Effector memory CD4-positive, alpha-beta T cell (primary cell): ENCODE results near the gene SRCIN1.

Experiments
- DNase-seq, 3 donors: peaks; one replicate each; pipeline ENCODE4 v3.0.0-alpha.2; 2020
- H3K27ac ChIP-seq: 2 replicates; pipeline ENCODE4 v1.7.0; 2013; ENCODE audit warnings: mild to moderate bottlenecking, low read length, moderate library complexity; ENCODE audit not compliant: insufficient read depth, poor library complexity, severe bottlenecking
- H3K27me3 ChIP-seq: replicated peaks from 2 replicates; pipeline ENCODE4 v1.7.0; 2013; ENCODE audit warnings: mild to moderate bottlenecking, low read length; ENCODE audit not compliant: insufficient read depth, control insufficient read depth, poor library complexity, severe bottlenecking
- H3K36me3 ChIP-seq: 2 replicates; pipeline ENCODE4 v1.7.0; 2013; ENCODE audit warnings: mild to moderate bottlenecking, low read length, moderate library complexity; ENCODE audit not compliant: control insufficient read depth, insufficient read depth
- H3K4me1 ChIP-seq: 2 replicates; pipeline ENCODE4 v1.7.0; 2013; ENCODE audit warnings: low read length, mild to moderate bottlenecking; ENCODE audit not compliant: control insufficient read depth, insufficient read depth, poor library complexity, severe bottlenecking
- H3K4me3 ChIP-seq: 2 replicates; pipeline ENCODE4 v1.7.0; 2013; ENCODE audit warnings: low read length, low read depth, mild to moderate bottlenecking; ENCODE audit not compliant: insufficient read depth, poor library complexity, severe bottlenecking
- H3K9me3 ChIP-seq: 2 replicates; pipeline ENCODE4 v1.7.0; 2013; ENCODE audit warnings: mild to moderate bottlenecking, low read length, moderate library complexity; ENCODE audit not compliant: control insufficient read depth

SRCIN1 gene

DNA sequence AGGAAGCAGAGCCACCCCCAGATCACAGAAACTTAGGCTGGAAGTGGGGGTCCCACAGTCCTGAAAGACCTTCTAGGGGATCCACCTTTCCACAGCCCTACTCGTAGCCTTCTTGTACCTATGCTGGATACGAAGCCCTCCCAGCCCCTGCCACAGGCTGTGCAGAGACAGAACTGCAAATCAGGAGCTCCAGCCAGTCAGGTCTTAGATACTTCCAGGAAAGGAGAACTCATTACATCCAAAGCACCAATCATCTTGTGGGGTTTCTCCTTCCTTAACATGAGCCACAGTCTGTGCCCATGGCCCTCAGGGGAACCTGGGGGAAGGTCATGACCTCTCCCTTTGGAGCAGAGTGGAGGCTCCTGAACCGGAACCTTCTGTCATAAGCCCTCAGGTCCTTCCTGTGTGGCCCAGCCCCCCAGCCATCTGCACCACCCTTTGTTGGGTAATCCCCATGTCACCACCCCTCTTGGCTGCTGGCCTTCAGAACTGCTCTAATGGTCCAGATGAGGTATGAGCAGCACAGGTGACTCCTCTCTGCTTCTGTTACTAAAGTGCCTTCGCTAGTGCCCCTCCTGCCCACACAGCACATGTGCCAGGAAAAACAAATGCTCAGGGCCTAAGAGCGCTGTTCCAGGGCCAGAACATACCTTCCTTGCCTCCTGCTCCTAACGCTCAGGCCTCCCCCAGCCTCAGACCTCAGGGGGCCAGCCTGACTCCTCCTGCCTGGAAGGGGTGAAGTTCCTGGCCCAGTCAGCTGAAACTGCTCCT lies 14.6 kb downstream of the SRCIN1 start:
- Histone ChIP-seq H3K4me3 (no peak overlapping the region), H3K36me3 (no peaks in the 10 kb centered on the region), H3K27ac (no peak overlapping the region), H3K9me3 (no peaks in the 10 kb centered on the region), H3K27me3 (peaks cover 54% of the 10 kb centered on the region), H3K4me1 (peaks cover 30% of the 10 kb centered on the region)
- no peak for DNase-seq

- Histone ChIP-seq H3K4me3 (no peak overlapping the region), H3K27ac (no peak overlapping the region), H3K9me3 (no peaks in the 10 kb centered on the region), H3K27me3 (peaks cover 53% of the 10 kb centered on the region), H3K36me3 (no peaks in the 10 kb centered on the region), H3K4me1 (peaks cover 30% of the 10 kb centered on the region)
- no peak for DNase-seq
Observed at GRCh38 chr17:38589462-38590114, 16.2 kb downstream of the SRCIN1 start.

DNA sequence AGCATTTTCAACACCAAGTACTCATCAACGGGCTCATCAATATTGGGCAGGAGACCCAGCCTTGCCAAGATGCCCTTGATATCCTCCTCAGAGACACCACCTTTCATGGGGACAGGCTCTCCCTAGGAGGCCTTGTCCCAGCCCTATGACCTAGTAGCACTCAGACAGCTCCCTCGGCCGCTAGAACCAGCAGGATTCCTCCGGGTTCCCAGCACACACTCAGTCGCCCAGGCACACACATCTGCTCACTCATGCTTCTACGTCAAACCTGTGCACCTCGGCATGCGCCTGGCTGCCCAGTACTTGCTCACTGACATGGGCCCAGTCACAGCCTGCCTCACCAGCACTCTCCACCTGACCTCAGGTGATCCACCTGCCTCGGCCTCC lies 17.0 kb downstream of the SRCIN1 start:
- no peaks in the 10 kb centered on the region for H3K9me3 ChIP-seq
- H3K27ac ChIP-seq: no peak overlapping the region
- H3K27me3 ChIP-seq: peaks cover 57% of the 10 kb centered on the region
- H3K36me3 ChIP-seq: no peaks in the 10 kb centered on the region
- H3K4me1 ChIP-seq: peaks cover 30% of the 10 kb centered on the region
- no peak for DNase-seq
- no peak overlapping the region for H3K4me3 ChIP-seq

DNA sequence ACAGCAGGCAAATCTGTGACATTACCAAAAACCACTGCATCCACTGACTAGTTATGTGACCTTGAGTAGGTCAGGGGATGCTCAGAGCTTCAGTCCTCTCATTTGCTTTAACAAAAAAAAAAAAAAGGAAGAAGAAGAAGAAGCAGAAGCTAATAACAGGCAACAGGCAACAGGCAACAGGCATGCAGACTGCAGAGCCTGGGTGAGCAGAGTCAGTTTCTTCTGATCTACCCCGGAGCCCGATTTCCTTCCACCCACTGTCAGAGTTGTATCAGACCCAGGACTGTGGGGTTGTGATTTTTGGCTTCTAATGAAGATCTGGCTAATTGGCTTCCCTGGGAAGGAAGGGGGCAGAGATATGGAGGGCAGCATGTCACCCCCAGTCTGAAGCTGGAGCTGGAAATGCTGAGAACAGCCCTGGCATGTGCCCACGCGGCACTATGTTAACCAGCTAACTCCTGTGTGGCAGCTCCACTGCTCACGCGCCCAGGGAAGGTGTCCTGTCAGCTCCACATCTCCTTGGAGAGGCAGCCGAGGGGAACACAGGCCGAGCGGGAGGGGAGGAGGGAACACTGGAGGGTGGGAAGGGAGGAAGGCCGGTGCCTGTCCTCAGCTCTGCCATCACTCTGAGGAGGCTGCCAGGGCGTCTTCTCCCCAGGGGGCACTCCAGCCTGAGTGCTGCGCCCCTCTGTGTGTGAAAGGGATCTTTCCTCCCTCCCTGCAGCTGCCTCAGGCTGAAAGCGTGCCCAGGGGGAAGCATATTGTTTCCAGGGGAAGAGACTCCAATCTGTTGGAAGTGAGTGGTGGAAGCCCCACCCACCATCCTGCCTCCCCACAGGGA lies 17.6 kb downstream of the SRCIN1 start:
- Histone ChIP-seq H3K36me3 (no peaks in the 10 kb centered on the region), H3K27ac (no peak overlapping the region), H3K4me3 (no peak overlapping the region), H3K27me3 (peaks cover 54% of the 10 kb centered on the region), H3K4me1 (peaks cover 29% of the 10 kb centered on the region), H3K9me3 (no peaks in the 10 kb centered on the region)
- no peak for DNase-seq

DNA sequence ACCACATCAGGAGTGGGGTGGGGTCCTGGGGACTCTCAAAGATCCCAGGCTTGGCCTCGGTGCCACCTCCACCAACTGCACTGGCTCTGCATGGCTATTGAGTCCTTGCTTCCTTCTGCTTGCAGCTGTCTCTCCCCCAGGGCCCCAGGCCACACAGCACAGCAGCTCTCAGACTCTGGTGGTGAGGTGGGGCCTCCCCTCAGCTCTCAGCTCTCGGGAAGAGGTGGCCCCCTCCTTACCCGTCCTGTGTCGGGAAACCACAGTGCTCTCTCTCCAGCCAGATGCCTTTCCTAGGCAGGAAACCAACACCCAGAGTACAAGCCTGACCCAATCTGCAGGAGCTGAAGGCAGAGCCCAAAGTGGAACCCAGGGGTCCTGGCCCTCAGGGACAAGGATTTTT lies 18.5 kb downstream of the SRCIN1 start:
- no peak for DNase-seq
- no peaks in the 10 kb centered on the region for H3K9me3 ChIP-seq
- H3K36me3 ChIP-seq: no peaks in the 10 kb centered on the region
- peaks cover 54% of the 10 kb centered on the region for H3K27me3 ChIP-seq
- no peak overlapping the region for H3K27ac ChIP-seq
- H3K4me3 ChIP-seq: no peak overlapping the region
- H3K4me1 ChIP-seq: peaks cover 19% of the 10 kb centered on the region

- H3K36me3 ChIP-seq: no peaks in the 10 kb centered on the region
- peaks cover 54% of the 10 kb centered on the region for H3K27me3 ChIP-seq
- H3K27ac ChIP-seq: no peak overlapping the region
- H3K9me3 ChIP-seq: no peaks in the 10 kb centered on the region
- H3K4me3 ChIP-seq: no peak overlapping the region
- H3K4me1 ChIP-seq: peaks cover 15% of the 10 kb centered on the region
- DNase-seq: no peak
Observed at GRCh38 chr17:38586788-38587187, 19.0 kb downstream of the SRCIN1 start.

- peaks cover 49% of the 10 kb centered on the region for H3K27me3 ChIP-seq
Observed at GRCh38 chr17:38585918-38586529, 19.7 kb downstream of the SRCIN1 start.

GRCh38 chr17:38585056-38585917 lies 20.5 kb downstream of the SRCIN1 start:
- Histone ChIP-seq H3K9me3 (no peaks in the 10 kb centered on the region), H3K27me3 (peaks cover 50% of the 10 kb centered on the region), H3K27ac (no peak overlapping the region), H3K4me1 (peaks cover 2% of the 10 kb centered on the region), H3K4me3 (no peak overlapping the region), H3K36me3 (no peaks in the 10 kb centered on the region)
- DNase-seq: no peak

More at GRCh38 chr17:38585918-38586529, 19.7 kb downstream of the SRCIN1 start:
- H3K36me3 ChIP-seq: no peaks in the 10 kb centered on the region
- peaks cover 7% of the 10 kb centered on the region for H3K4me1 ChIP-seq
- H3K9me3 ChIP-seq: no peaks in the 10 kb centered on the region
- H3K4me3 ChIP-seq: no peak overlapping the region
- no peak overlapping the region for H3K27ac ChIP-seq
- DNase-seq: no peak

DNA sequence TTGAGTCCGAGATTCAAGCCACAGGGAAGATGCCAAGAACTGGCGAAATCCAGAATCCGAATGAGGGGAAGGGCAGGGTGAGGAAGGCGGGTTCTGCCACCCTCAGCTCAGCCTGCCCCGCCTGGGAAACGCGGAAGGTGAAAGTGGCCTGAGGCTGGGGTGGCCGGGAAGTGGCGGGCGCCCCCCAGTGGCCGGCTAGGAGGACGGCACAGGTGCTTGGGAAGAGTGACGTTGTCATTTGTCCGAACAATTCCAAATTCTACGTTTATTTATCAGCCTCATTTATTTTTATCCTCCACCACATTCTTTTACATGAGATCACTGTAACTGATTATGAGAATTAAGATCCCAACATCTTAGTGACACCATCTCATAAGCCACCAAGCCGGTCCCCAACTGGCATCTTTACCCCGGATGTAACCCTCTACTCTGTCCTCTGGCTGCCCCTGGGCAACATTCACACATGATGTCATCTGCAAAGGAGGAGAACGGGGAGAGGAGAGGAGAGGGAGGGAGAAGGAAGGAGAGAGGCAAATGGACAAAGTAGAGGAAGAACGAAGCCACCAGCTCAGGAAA lies 21.3 kb downstream of the SRCIN1 start:
- H3K36me3 ChIP-seq: no peaks in the 10 kb centered on the region
- no peak overlapping the region for H3K27ac ChIP-seq
- H3K4me3 ChIP-seq: no peak overlapping the region
- peaks cover 2% of the 10 kb centered on the region for H3K4me1 ChIP-seq
- no peaks in the 10 kb centered on the region for H3K9me3 ChIP-seq
- H3K27me3 ChIP-seq: peaks cover 55% of the 10 kb centered on the region
- peak; percentile 30 to 36 (median 34) for DNase-seq
